ENCODE results near the gene CPSF2. TPM values are rescaled to one million over a fixed set of nuclear protein-coding genes. Genes with fewer than 3 reads are reported as not detected.

Gene CPSF2
- total RNA-seq, 2 experiments from 2014 or later, result 96.2 to 103 TPM

DNA sequence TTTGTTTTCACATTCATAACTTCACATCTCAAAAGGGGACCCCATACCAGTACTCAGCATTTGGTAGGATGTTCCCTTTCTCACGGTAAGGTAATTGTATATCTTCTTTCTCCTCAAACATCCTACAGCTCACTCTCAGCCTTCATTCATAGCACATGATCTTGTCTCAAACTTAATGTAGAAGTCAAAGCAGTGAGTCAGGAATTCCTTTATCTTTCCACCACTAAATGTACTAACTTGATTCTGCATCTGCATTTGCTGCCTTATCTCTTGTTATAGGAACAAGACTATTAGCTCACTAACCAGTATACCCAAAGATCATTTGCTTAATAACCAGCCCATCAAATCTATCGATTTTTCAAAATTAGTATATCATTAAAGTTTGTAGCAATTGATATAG, 22.9 kb downstream of the CPSF2 start:
- POLR2A ChIA-PET, result interaction anchor here (1.0 kb wide), 1 partner anchor 22 kb away, joined by 3 read pairs; no protein-coding TSS in a partner anchor
- H3K27ac Mint-ChIP-seq, result no peak overlapping the region

GRCh38 chr14:92153581-92153980, 31.8 kb downstream of the CPSF2 start:
- TF ChIP-seq, protein P1, sequence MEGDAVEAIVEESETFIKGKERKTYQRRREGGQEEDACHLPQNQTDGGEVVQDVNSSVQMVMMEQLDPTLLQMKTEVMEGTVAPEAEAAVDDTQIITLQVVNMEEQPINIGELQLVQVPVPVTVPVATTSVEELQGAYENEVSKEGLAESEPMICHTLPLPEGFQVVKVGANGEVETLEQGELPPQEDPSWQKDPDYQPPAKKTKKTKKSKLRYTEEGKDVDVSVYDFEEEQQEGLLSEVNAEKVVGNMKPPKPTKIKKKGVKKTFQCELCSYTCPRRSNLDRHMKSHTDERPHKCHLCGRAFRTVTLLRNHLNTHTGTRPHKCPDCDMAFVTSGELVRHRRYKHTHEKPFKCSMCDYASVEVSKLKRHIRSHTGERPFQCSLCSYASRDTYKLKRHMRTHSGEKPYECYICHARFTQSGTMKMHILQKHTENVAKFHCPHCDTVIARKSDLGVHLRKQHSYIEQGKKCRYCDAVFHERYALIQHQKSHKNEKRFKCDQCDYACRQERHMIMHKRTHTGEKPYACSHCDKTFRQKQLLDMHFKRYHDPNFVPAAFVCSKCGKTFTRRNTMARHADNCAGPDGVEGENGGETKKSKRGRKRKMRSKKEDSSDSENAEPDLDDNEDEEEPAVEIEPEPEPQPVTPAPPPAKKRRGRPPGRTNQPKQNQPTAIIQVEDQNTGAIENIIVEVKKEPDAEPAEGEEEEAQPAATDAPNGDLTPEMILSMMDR (IDR thresholded peaks at IDR 0.05), result no peak
- no peak overlapping the region for H3K27ac Mint-ChIP-seq
- intact Hi-C loops (cut with micrococcal nuclease), result no loop called here
- H3K4me1 Mint-ChIP-seq (ENCODE audit: low read depth), result peaks cover 17% of the 10 kb centered on the region
- ChIA-PET CTCF (interaction anchor here (1.3 kb wide), 1 partner anchor 21 kb away, joined by 4 read pairs; no protein-coding TSS in a partner anchor), POLR2A (no interaction called here)
- no peaks in the 10 kb centered on the region for H3K27me3 Mint-ChIP-seq
- H3K4me3 Mint-ChIP-seq, result no peak overlapping the region
- no peaks in the 10 kb centered on the region for H3K9me3 Mint-ChIP-seq
- no peak for ATAC-seq
- peaks cover 45% of the 10 kb centered on the region for H3K36me3 Mint-ChIP-seq (ENCODE audit: low read depth)
- DNase-seq, result no peak

More for the DNA sequence above, 22.9 kb downstream of the CPSF2 start:
- H3K36me3 Mint-ChIP-seq (ENCODE audit: low read depth), result peaks cover 39% of the 10 kb centered on the region
- CTCF ChIA-PET, result no interaction called here
- no peak overlapping the region for H3K4me3 Mint-ChIP-seq
- intact Hi-C loops (cut with micrococcal nuclease), result no loop called here
- no peaks in the 10 kb centered on the region for H3K9me3 Mint-ChIP-seq
- peaks cover 5% of the 10 kb centered on the region for H3K4me1 Mint-ChIP-seq (ENCODE audit: low read depth)
- TF ChIP-seq, protein P1 (IDR thresholded peaks at IDR 0.05), result no peak
- no peak for DNase-seq
- H3K27me3 Mint-ChIP-seq, result no peaks in the 10 kb centered on the region
- ATAC-seq, result no peak

GRCh38 chr14:92154283-92154942, 32.6 kb downstream of the CPSF2 start:
- H3K27ac Mint-ChIP-seq, result peak overlapping the region; percentile 7

GRCh38 chr14:92160619-92161018, 38.9 kb downstream of the CPSF2 start:
- CTCF ChIA-PET, result no interaction called here

More at GRCh38 chr14:92154283-92154942, 32.6 kb downstream of the CPSF2 start:
- TF ChIP-seq, protein P1 (IDR thresholded peaks at IDR 0.05), result no peak
- ChIA-PET POLR2A (no interaction called here), CTCF (no interaction called here)
- no peaks in the 10 kb centered on the region for H3K27me3 Mint-ChIP-seq
- H3K4me1 Mint-ChIP-seq (ENCODE audit: low read depth), result peaks cover 17% of the 10 kb centered on the region
- no peak overlapping the region for H3K4me3 Mint-ChIP-seq
- H3K36me3 Mint-ChIP-seq (ENCODE audit: low read depth), result peaks cover 42% of the 10 kb centered on the region
- intact Hi-C loops (cut with micrococcal nuclease), result no loop called here
- no peaks in the 10 kb centered on the region for H3K9me3 Mint-ChIP-seq
- DNase-seq, result no peak
- ATAC-seq, result no peak

DNA sequence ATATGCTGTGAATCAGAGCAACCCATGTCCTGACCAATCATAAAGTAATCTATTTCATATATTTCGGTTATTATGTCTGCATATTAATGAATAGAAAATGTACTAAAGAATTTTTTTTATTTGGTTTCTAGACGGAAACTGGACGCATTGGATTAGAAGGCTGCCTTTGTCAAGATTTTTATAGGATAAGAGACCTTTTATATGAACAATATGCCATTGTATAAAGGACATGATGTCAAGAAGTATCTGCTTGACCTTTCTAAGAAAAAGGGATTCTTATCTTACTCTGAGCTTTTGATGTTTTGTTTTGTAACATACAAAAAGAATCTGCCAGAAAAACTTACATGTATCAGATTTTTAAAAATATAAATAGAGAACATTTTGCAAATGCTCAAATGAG, 39.8 kb downstream of the CPSF2 start:
- intact Hi-C loops (cut with micrococcal nuclease), result no loop called here
- ATAC-seq, result no peak
- no peak for DNase-seq
- ChIA-PET POLR2A (no interaction called here), CTCF (no interaction called here)
- H3K4me1 Mint-ChIP-seq (ENCODE audit: low read depth), result peaks cover 11% of the 10 kb centered on the region
- TF ChIP-seq, protein P1 (IDR thresholded peaks at IDR 0.05), result no peak
- peaks cover 12% of the 10 kb centered on the region for H3K9me3 Mint-ChIP-seq
- no peak overlapping the region for H3K4me3 Mint-ChIP-seq
- no peaks in the 10 kb centered on the region for H3K27me3 Mint-ChIP-seq
- peaks cover 61% of the 10 kb centered on the region for H3K36me3 Mint-ChIP-seq (ENCODE audit: low read depth)
- H3K27ac Mint-ChIP-seq, result no peak overlapping the region

More at GRCh38 chr14:92160619-92161018, 38.9 kb downstream of the CPSF2 start:
- intact Hi-C loops (cut with micrococcal nuclease), result no loop called here
- DNase-seq (no peak), ATAC-seq (no peak)
- POLR2A ChIA-PET, result no interaction called here
- H3K4me3 Mint-ChIP-seq, result no peak overlapping the region
- TF ChIP-seq, protein P1 (IDR thresholded peaks at IDR 0.05), result no peak
- peaks cover 11% of the 10 kb centered on the region for H3K4me1 Mint-ChIP-seq (ENCODE audit: low read depth)
- no peaks in the 10 kb centered on the region for H3K27me3 Mint-ChIP-seq
- H3K9me3 Mint-ChIP-seq, result peaks cover 12% of the 10 kb centered on the region
- no peak overlapping the region for H3K27ac Mint-ChIP-seq
- H3K36me3 Mint-ChIP-seq (ENCODE audit: low read depth), result peaks cover 63% of the 10 kb centered on the region

Measured in activated CD8-positive, alpha-beta T cell treated with anti-CD3 and anti-CD28 coated beads for 36 hours (primary cell).